OCI-LY3 (cell line): ENCODE results near the gene SRSF2.
"Not testable (repeated sequence)": the region's sequence is repeated elsewhere in the genome, so short reads cannot be mapped to it uniquely, and the experiment has no call there.

Experiments used
- H2AFZ ChIP-seq: fragments of 200-600, 300-600 bp; shearing (Covaris generic); 2 replicates; pipeline ENCODE4 v1.6.0; 2014; ENCODE audit warnings: antibody characterized with exemption, low read depth, low read length
- H3K27ac ChIP-seq: fragments of 200-600, 300-600 bp; sonication (generic); 2 replicates; pipeline ENCODE4 v1.5.1; 2014; ENCODE audit warnings: mild to moderate bottlenecking, low read length, moderate library complexity, mixed read lengths
- H3K27me3 ChIP-seq: fragments of 200-600, 300-600 bp; sonication (generic); 2 replicates; pipeline ENCODE4 v1.6.1; 2014; ENCODE audit warnings: low read depth, low read length, mixed read lengths
- H3K36me3 ChIP-seq: fragments of 200-600, 300-600 bp; sonication (generic); replicated peaks from 2 replicates; pipeline ENCODE3; 2014; ENCODE audit warnings: low read depth, low read length, mixed read lengths
- H3K4me1 ChIP-seq: fragments of 300-600, 200-600 bp; sonication (generic); 2 replicates; pipeline ENCODE4 v1.6.1; 2014; ENCODE audit warnings: low read length, mixed read lengths
- H3K4me2 ChIP-seq: fragments of 200-600, 300-600 bp; sonication (generic); 2 replicates; pipeline ENCODE4 v1.6.1; 2014; ENCODE audit warnings: low read length, mixed read lengths
- H3K4me3 ChIP-seq: fragments of 300-600, 200-600 bp; sonication (generic); 2 replicates; pipeline ENCODE4 v1.5.1; 2014; ENCODE audit warnings: antibody characterized with exemption, mild to moderate bottlenecking, low read length, moderate library complexity
- H3K79me2 ChIP-seq: fragments of 300-600, 200-600 bp; shearing (Covaris generic); 2 replicates; pipeline ENCODE4 v1.6.1; 2014; ENCODE audit warnings: mild to moderate bottlenecking, low read length, mixed read lengths
- H3K9ac ChIP-seq: fragments of 300-600, 200-600 bp; shearing (Covaris generic); 2 replicates; pipeline ENCODE4 v1.6.0; 2014; ENCODE audit warnings: mild to moderate bottlenecking, low read length, moderate library complexity
- H3K9me3 ChIP-seq: fragments of 200-600, 300-600 bp; shearing (Covaris generic); 2 replicates; pipeline ENCODE4 v1.6.1; 2014; ENCODE audit warnings: low read length, mixed read lengths; ENCODE audit not compliant: insufficient read depth
- H4K20me1 ChIP-seq: fragments of 200-600, 300-600 bp; sonication (generic); 2 replicates; pipeline ENCODE4 v1.6.1; 2016; ENCODE audit warnings: low read length, mixed read lengths; ENCODE audit not compliant: insufficient read depth
- CTCF ChIP-seq: fragments of 200-600, 300-600 bp; sonication (generic); IDR thresholded peaks from 2 replicates; pipeline ENCODE4 v1.5.1; 2014; ENCODE audit warnings: antibody characterized with exemption, low read length, low read depth
- EZH2phosphoT487 ChIP-seq: fragments of 200-600 bp; shearing (Covaris generic); IDR thresholded peaks from 2 replicates; pipeline ENCODE4 v1.6.1; 2018; ENCODE audit warnings: antibody characterized with exemption, mixed run types, low read depth

SRSF2 gene

GRCh38 chr17:76714336-76714735 lies 22.8 kb downstream of the SRSF2 start:
- H3K9ac ChIP-seq: no peak overlapping the region
- TF ChIP-seq CTCF (no peak), EZH2phosphoT487 (no peak)
- H3K4me3 ChIP-seq: no peak overlapping the region
- no peak overlapping the region for H3K4me2 ChIP-seq
- peaks cover 17% of the 10 kb centered on the region for H3K4me1 ChIP-seq
- peaks cover 4% of the 10 kb centered on the region for H3K79me2 ChIP-seq
- no peak overlapping the region for H3K27ac ChIP-seq
- no peaks in the 10 kb centered on the region for H3K9me3 ChIP-seq
- peaks cover 3% of the 10 kb centered on the region; the same call in 1 of the 2 replicates for H3K27me3 ChIP-seq
- H4K20me1 ChIP-seq: peaks cover 13% of the 10 kb centered on the region; the same call in 1 of the 2 replicates
- peaks cover 41% of the 10 kb centered on the region for H3K36me3 ChIP-seq
- no peak overlapping the region for H2AFZ ChIP-seq

- H3K27ac ChIP-seq: no peak overlapping the region
- peaks cover 17% of the 10 kb centered on the region for H3K4me1 ChIP-seq
- H3K4me3 ChIP-seq: no peak overlapping the region
- TF ChIP-seq CTCF (no peak), EZH2phosphoT487 (no peak)
- H2AFZ ChIP-seq: no peak overlapping the region
- H3K27me3 ChIP-seq: peaks cover 3% of the 10 kb centered on the region; the same call in 1 of the 2 replicates
- peaks cover 4% of the 10 kb centered on the region for H3K79me2 ChIP-seq
- H3K9me3 ChIP-seq: no peaks in the 10 kb centered on the region
- peaks cover 13% of the 10 kb centered on the region; the same call in 1 of the 2 replicates for H4K20me1 ChIP-seq
- H3K4me2 ChIP-seq: no peak overlapping the region
- H3K36me3 ChIP-seq: peaks cover 38% of the 10 kb centered on the region
- no peak overlapping the region for H3K9ac ChIP-seq
Measured at GRCh38 chr17:76713765-76714164, 23.4 kb downstream of the SRSF2 start.

DNA sequence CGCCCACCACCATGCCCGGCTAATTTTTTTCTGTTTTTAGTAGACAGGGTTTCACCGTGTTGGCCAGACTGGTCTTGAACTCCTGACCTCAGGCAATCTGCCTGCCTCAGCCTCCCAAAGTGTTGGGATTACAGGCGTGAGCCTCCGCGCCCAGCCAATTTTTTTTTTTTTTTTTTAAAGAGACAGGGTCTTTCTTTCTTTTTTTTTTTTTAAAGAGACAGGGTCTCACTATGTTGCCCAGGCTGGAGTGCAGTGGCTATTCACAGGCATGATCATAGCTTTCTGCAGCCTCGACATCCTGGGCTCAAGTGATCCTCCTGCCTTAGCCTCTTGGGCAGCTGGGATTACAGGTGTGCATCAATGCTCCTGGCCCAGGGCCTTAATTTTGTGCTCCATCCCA lies 24.8 kb downstream of the SRSF2 start:
- peaks cover 17% of the 10 kb centered on the region for H3K4me1 ChIP-seq
- H3K36me3 ChIP-seq: peaks cover 29% of the 10 kb centered on the region
- H3K9me3 ChIP-seq, H3K9ac ChIP-seq, H3K27ac ChIP-seq, H2AFZ ChIP-seq, H3K27me3 ChIP-seq, H3K4me2 ChIP-seq, H3K4me3 ChIP-seq, H3K79me2 ChIP-seq: not testable (repeated sequence)
- peaks cover 13% of the 10 kb centered on the region; the same call in 1 of the 2 replicates for H4K20me1 ChIP-seq

DNA sequence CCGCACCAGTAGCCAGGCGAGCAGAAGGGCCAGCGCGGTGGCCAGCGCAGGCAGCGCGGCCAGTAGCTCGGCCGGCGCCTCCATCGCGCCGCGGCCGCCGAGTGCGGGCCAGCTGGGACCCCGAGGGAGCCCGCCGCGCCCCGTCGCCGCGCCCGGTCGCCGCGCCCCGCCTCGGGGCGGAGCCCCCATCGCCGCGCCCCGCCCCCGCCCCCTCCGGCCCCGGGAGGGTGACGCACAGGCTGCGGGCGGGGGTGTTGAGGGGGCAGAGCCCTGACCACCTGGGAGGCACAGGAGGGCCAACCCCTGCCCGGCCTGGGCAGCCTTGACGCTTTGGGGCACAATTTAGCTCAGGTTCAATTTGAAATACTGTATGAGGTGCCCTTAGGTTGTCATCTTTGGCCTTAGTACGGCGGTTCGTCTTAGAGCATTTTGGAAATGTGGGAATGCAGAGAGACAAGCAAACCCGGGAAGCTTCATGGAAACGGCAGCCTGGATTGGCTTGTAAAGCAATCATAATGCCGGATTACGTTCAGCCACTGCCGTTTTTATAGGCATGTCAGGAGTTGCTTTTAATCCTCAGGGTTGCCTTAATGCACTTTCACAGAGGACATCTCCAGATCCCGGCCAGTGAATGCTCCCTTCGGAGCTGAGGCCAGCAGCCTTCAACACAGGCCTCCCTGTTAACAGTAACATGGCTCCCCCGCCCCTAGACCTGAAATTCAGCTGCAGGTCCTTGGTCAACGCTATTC lies 26.1 kb downstream of the SRSF2 start, which contains the start of gene MXRA7:
Gene MXRA7, minus strand, starts transcription at position 103 of the 749 bp plus-strand sequence. Its CDS starts 19 bp downstream, at position 84.
- Histone ChIP-seq H4K20me1 (peaks cover 13% of the 10 kb centered on the region; the same call in 1 of the 2 replicates), H3K36me3 (peaks cover 20% of the 10 kb centered on the region), H3K9ac (peak within 1 kb of the TSS; percentile 75), H2AFZ (peak within 1 kb of the TSS; percentile 70; the same call in 1 of the 2 replicates), H3K9me3 (no peaks in the 10 kb centered on the region), H3K27ac (no peak within 1 kb of the TSS), H3K4me3 (peak within 1 kb of the TSS; percentile 84), H3K4me2 (peak within 1 kb of the TSS; percentile 100), H3K27me3 (peaks cover 3% of the 10 kb centered on the region; the same call in 1 of the 2 replicates), H3K79me2 (peaks cover 4% of the 10 kb centered on the region), H3K4me1 (peaks cover 17% of the 10 kb centered on the region)
- no peak for TF ChIP-seq EZH2phosphoT487
- no peak for TF ChIP-seq CTCF

DNA sequence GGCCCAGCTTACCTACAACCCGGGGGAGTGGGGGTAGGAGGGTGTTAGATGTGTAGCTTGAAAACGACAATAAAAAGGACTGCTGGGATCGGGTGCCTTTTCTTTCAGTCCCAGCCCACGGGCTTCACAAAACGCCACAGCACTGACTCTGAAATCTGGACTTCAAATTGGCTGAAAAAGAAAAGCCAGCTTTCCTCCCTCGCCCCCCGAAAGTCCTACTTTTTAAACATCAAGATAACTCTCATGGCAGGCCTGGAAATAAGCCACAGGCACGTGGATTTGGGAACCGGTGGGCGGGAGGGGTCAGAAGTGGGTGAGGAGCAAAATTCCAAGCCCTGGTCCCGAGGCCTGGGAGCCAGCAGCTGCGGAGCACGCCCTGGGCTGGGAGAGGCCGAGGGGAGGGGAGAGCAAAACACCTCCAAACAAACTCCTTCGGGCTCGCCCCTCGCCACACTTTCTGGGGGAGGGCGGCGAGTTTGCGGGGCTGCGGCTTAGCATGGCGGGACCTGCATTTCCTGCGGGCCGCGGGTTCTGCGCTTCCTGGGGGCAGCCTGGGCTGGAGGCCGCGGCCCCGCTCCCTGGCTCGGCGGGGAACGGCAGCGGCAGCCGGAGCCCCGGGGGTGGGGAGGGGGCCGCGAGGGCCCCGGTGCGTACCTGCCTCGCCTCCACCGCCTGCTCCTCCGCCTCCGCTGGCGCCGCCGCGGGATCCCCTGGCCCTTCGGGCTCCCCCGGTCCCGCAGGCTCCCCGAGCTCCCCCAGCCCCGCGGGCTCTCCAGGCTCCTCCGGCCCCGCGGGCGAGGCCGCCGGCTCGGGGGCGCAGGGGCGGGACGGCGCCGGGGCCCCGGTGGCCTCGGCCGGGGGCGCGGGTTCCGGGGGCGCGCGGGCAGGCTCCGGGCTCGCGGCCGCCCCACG lies 26.9 kb downstream of the SRSF2 start:
- peak overlapping the region; percentile 100 for H3K4me2 ChIP-seq
- H3K36me3 ChIP-seq: peaks cover 13% of the 10 kb centered on the region
- H2AFZ ChIP-seq: peak overlapping the region; percentile 70; the same call in 1 of the 2 replicates
- not testable (repeated sequence) for H3K79me2 ChIP-seq, H4K20me1 ChIP-seq, H3K27me3 ChIP-seq, H3K27ac ChIP-seq, H3K9me3 ChIP-seq
- peaks cover 12% of the 10 kb centered on the region for H3K4me1 ChIP-seq
- H3K9ac ChIP-seq: peak overlapping the region; percentile 75
- H3K4me3 ChIP-seq: peak overlapping the region; percentile 84
